NT2/D1 (cell line): ENCODE measurements around the gene BNC2.

Experiments used
- DNase-seq: peaks from one replicate; pipeline ENCODE4 v3.0.0-alpha.2; 2011; ENCODE audit warnings: low read depth, low spot score
- H3K27me3 ChIP-seq: 2 replicates; pipeline ENCODE4 v1.6.0; 2011; ENCODE audit warnings: mild to moderate bottlenecking; ENCODE audit not compliant: insufficient read length, insufficient read depth
- H3K36me3 ChIP-seq: 2 replicates; pipeline ENCODE4 v1.6.1; 2011; ENCODE audit warnings: mild to moderate bottlenecking, low read length, mixed read lengths; ENCODE audit not compliant: insufficient read depth, insufficient read length
- H3K4me1 ChIP-seq: 2 replicates; pipeline ENCODE4 v1.5.1; 2011; ENCODE audit not compliant: insufficient read depth, insufficient read length
- H3K4me3 ChIP-seq: 2 replicates; pipeline ENCODE4 v1.5.1; 2011; ENCODE audit warnings: low read depth; ENCODE audit not compliant: insufficient read length
- H3K9ac ChIP-seq: 2 replicates; pipeline ENCODE4 v1.6.0; 2011; ENCODE audit warnings: low read depth; ENCODE audit not compliant: insufficient read length
- H3K9me3 ChIP-seq: 2 replicates; pipeline ENCODE4 v1.5.1; 2011; ENCODE audit warnings: mild to moderate bottlenecking, low read length; ENCODE audit not compliant: insufficient read depth
- SUZ12 ChIP-seq: IDR thresholded peaks from 2 replicates; pipeline ENCODE4 v1.6.1; 2011; ENCODE audit not compliant: insufficient read length, insufficient read depth; ENCODE audit errors: extremely low read depth
- YY1 ChIP-seq: IDR thresholded peaks from 2 replicates; pipeline ENCODE4 v1.6.1; 2011; ENCODE audit not compliant: insufficient read length, insufficient read depth
- ZNF274 ChIP-seq: IDR thresholded peaks from 2 replicates; pipeline ENCODE4 v1.6.1; 2011; ENCODE audit warnings: mild to moderate bottlenecking, low read depth, low read length

BNC2 gene

GRCh38 chr9:16773116-16773515 lies 97.4 kb downstream of the BNC2 start:
- H3K9me3 ChIP-seq, result no peaks in the 10 kb centered on the region
- no peaks in the 10 kb centered on the region for H3K36me3 ChIP-seq
- no peak overlapping the region for H3K9ac ChIP-seq
- H3K4me3 ChIP-seq, result no peak overlapping the region
- TF ChIP-seq SUZ12, result no peak
- TF ChIP-seq YY1, result no peak
- no peaks in the 10 kb centered on the region for H3K4me1 ChIP-seq
- DNase-seq, result no peak
- H3K27me3 ChIP-seq, result no peaks in the 10 kb centered on the region

- no peaks in the 10 kb centered on the region for H3K27me3 ChIP-seq
- no peak for DNase-seq
- TF ChIP-seq YY1 (no peak), SUZ12 (no peak), ZNF274 (no peak)
- no peaks in the 10 kb centered on the region for H3K4me1 ChIP-seq
- H3K4me3 ChIP-seq, result no peak overlapping the region
- H3K9me3 ChIP-seq, result no peaks in the 10 kb centered on the region
- H3K9ac ChIP-seq, result no peak overlapping the region
- H3K36me3 ChIP-seq, result no peaks in the 10 kb centered on the region
Observed at GRCh38 chr9:16771356-16771755, 99.1 kb downstream of the BNC2 start.

- no peak overlapping the region for H3K9ac ChIP-seq
- TF ChIP-seq SUZ12 (no peak), ZNF274 (no peak), YY1 (no peak)
Observed at GRCh38 chr9:16769291-16769690, 101.2 kb downstream of the BNC2 start.

GRCh38 chr9:16768816-16769215 lies 101.7 kb downstream of the BNC2 start:
- no peaks in the 10 kb centered on the region for H3K27me3 ChIP-seq
- DNase-seq, result peak; percentile 52
- H3K9me3 ChIP-seq, result no peaks in the 10 kb centered on the region
- H3K9ac ChIP-seq, result no peak overlapping the region
- no peaks in the 10 kb centered on the region for H3K36me3 ChIP-seq
- no peak overlapping the region for H3K4me3 ChIP-seq
- TF ChIP-seq ZNF274 (no peak), SUZ12 (no peak), YY1 (no peak)
- H3K4me1 ChIP-seq, result no peaks in the 10 kb centered on the region

More at GRCh38 chr9:16769291-16769690, 101.2 kb downstream of the BNC2 start:
- no peaks in the 10 kb centered on the region for H3K9me3 ChIP-seq
- no peak overlapping the region for H3K4me3 ChIP-seq
- no peaks in the 10 kb centered on the region for H3K36me3 ChIP-seq
- no peaks in the 10 kb centered on the region for H3K27me3 ChIP-seq
- H3K4me1 ChIP-seq, result no peaks in the 10 kb centered on the region
- no peak for DNase-seq

GRCh38 chr9:16767366-16767765 lies 103.1 kb downstream of the BNC2 start:
- Histone ChIP-seq H3K27me3 (no peaks in the 10 kb centered on the region), H3K9ac (no peak overlapping the region), H3K36me3 (no peaks in the 10 kb centered on the region), H3K9me3 (no peaks in the 10 kb centered on the region), H3K4me1 (no peaks in the 10 kb centered on the region), H3K4me3 (no peak overlapping the region)
- no peak for DNase-seq
- TF ChIP-seq ZNF274, result no peak

- no peaks in the 10 kb centered on the region for H3K27me3 ChIP-seq
- H3K4me1 ChIP-seq, result no peaks in the 10 kb centered on the region
- DNase-seq, result no peak
- H3K36me3 ChIP-seq, result no peaks in the 10 kb centered on the region
- H3K4me3 ChIP-seq, result no peak overlapping the region
- no peaks in the 10 kb centered on the region for H3K9me3 ChIP-seq
- H3K9ac ChIP-seq, result no peak overlapping the region
- TF ChIP-seq ZNF274, result no peak
- no peak for TF ChIP-seq SUZ12
- no peak for TF ChIP-seq YY1
Observed at GRCh38 chr9:16763946-16764345, 106.5 kb downstream of the BNC2 start.

GRCh38 chr9:16755467-16756160 lies 114.9 kb downstream of the BNC2 start:
- Histone ChIP-seq H3K9me3 (no peaks in the 10 kb centered on the region), H3K4me1 (no peaks in the 10 kb centered on the region), H3K36me3 (no peaks in the 10 kb centered on the region), H3K27me3 (no peaks in the 10 kb centered on the region), H3K9ac (no peak overlapping the region), H3K4me3 (no peak overlapping the region)
- TF ChIP-seq ZNF274 (no peak), SUZ12 (no peak), YY1 (no peak)
- DNase-seq, result no peak
